Loucy (cell line): ENCODE measurements around the gene MOV10.

Experiments used
- H2AFZ ChIP-seq: fragments of 200-600 bp; sonication (generic); 2 replicates; pipeline ENCODE4 v1.6.0; 2016; ENCODE audit warnings: antibody characterized with exemption, mild to moderate bottlenecking, low read length, moderate library complexity
- H3F3A ChIP-seq: fragments of 200-600 bp; 2 replicates; pipeline ENCODE4 v1.6.0; 2016; ENCODE audit warnings: antibody characterized with exemption, low read depth, mild to moderate bottlenecking
- H3K27me3 ChIP-seq: fragments of 200-600 bp; sonication (generic); 2 replicates; pipeline ENCODE4 v1.6.1; 2014; ENCODE audit warnings: low read length, mild to moderate bottlenecking; ENCODE audit not compliant: insufficient read depth, poor library complexity, severe bottlenecking
- H3K36me3 ChIP-seq: fragments of 200-600 bp; sonication (generic); 2 replicates; pipeline ENCODE4 v1.6.1; 2016; ENCODE audit warnings: low read length; ENCODE audit not compliant: insufficient read depth
- H3K4me1 ChIP-seq: fragments of 200-600 bp; sonication (generic); 2 replicates; pipeline ENCODE4 v1.5.1; 2014; ENCODE audit warnings: low read length, mild to moderate bottlenecking; ENCODE audit not compliant: insufficient read depth, poor library complexity, severe bottlenecking
- H3K4me2 ChIP-seq: fragments of 200-600 bp; sonication (generic); 2 replicates; pipeline ENCODE4 v1.6.0; 2014; ENCODE audit warnings: antibody characterized with exemption, low read length, low read depth, mild to moderate bottlenecking; ENCODE audit not compliant: poor library complexity, severe bottlenecking
- H3K4me3 ChIP-seq: fragments of 200-600 bp; sonication (generic); 2 replicates; pipeline ENCODE4 v1.5.1; 2014; ENCODE audit warnings: low read length, mild to moderate bottlenecking, mixed read lengths; ENCODE audit not compliant: poor library complexity, severe bottlenecking
- H3K79me2 ChIP-seq: fragments of 200-600 bp; sonication (generic); 2 replicates; pipeline ENCODE4 v1.6.1; 2014; ENCODE audit warnings: low read length; ENCODE audit not compliant: insufficient read depth
- H3K9ac ChIP-seq: fragments of 200-600 bp; sonication (generic); 2 replicates; pipeline ENCODE4 v1.6.0; 2014; ENCODE audit warnings: mild to moderate bottlenecking, low read depth, low read length, moderate library complexity; ENCODE audit not compliant: poor library complexity, severe bottlenecking
- H3K9me2 ChIP-seq: fragments of 200-600 bp; sonication (generic); replicated peaks from 2 replicates; pipeline ENCODE4 v1.6.1; 2016; ENCODE audit warnings: low read depth, low read length, mixed read lengths
- H3K9me3 ChIP-seq: fragments of 200-600 bp; sonication (generic); 2 replicates; pipeline ENCODE4 v1.6.1; 2014; ENCODE audit warnings: mild to moderate bottlenecking, antibody characterized with exemption, low read length, low read depth; ENCODE audit not compliant: insufficient read depth
- H4K20me1 ChIP-seq: fragments of 200-600 bp; sonication (generic); 2 replicates; pipeline ENCODE4 v1.6.0; 2014; ENCODE audit warnings: antibody characterized with exemption, low read length, mild to moderate bottlenecking; ENCODE audit not compliant: insufficient read depth, poor library complexity, severe bottlenecking
- EZH2phosphoT487 ChIP-seq: fragments of 200-600 bp; IDR thresholded peaks from 2 replicates; pipeline ENCODE4 v1.6.1; 2018; ENCODE audit warnings: antibody characterized with exemption, mild to moderate bottlenecking, moderate library complexity, borderline replicate concordance
- TF ChIP-seq, protein P1 (sequence below): fragments of 200-600 bp; sonication (generic); conservative IDR thresholded peaks from 2 replicates; pipeline ENCODE4 v1.5.1; 2014; ENCODE audit warnings: mild to moderate bottlenecking, antibody characterized with exemption, low read length

The MOV10 gene

DNA sequence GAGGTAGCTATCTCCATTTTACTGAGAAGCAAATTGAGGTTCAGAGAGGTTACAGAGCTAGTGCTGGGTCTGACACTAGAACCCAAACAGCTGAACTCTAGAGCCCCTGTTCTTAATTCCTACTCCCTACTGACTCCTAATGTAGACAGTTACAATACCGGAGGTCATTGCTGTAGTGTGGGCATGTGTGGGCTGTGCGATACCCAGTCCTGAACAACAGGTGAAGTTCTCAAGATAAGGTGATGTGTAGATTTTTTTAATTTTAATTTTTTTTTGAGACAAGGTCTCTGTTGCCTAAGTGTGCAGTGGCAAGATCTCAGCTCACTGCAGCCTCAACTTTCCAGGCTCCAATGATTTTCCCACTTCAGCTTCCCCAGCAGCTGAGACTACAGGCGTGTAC lies 34.0 kb downstream of the MOV10 start:
- TF ChIP-seq, protein P1, sequence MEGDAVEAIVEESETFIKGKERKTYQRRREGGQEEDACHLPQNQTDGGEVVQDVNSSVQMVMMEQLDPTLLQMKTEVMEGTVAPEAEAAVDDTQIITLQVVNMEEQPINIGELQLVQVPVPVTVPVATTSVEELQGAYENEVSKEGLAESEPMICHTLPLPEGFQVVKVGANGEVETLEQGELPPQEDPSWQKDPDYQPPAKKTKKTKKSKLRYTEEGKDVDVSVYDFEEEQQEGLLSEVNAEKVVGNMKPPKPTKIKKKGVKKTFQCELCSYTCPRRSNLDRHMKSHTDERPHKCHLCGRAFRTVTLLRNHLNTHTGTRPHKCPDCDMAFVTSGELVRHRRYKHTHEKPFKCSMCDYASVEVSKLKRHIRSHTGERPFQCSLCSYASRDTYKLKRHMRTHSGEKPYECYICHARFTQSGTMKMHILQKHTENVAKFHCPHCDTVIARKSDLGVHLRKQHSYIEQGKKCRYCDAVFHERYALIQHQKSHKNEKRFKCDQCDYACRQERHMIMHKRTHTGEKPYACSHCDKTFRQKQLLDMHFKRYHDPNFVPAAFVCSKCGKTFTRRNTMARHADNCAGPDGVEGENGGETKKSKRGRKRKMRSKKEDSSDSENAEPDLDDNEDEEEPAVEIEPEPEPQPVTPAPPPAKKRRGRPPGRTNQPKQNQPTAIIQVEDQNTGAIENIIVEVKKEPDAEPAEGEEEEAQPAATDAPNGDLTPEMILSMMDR, result no peak
- TF ChIP-seq EZH2phosphoT487, result no peak
- Histone ChIP-seq H3K36me3 (no peaks in the 10 kb centered on the region), H3K4me2 (no peak overlapping the region), H2AFZ (no peak overlapping the region), H3K79me2 (peaks cover 34% of the 10 kb centered on the region), H3F3A (no peaks in the 10 kb centered on the region), H3K9me2 (no peaks in the 10 kb centered on the region), H3K4me3 (no peak overlapping the region), H3K9me3 (no peaks in the 10 kb centered on the region), H3K4me1 (peaks cover 24% of the 10 kb centered on the region), H4K20me1 (peaks cover 8% of the 10 kb centered on the region), H3K9ac (no peak overlapping the region), H3K27me3 (no peaks in the 10 kb centered on the region)

DNA sequence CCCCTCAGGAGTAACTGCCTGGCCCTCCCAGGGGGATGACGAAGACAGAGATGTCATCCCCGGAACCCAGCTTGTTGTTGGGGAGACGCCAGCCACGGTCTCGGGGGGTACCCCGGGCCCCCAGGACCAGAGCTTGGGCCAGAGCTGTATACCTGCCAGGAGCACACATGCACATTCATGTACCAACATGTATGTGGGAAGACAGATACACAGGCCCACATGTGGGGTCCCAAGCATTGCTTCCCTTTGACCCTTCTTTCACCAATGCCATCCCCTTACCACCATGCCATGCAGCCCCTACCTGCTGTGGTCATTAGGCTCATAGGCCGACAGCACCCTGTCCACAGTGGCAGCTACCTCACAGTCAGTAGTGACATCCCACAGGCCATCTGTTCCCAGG lies 35.7 kb downstream of the MOV10 start:
- Histone ChIP-seq H3K36me3 (no peaks in the 10 kb centered on the region), H3K9me2 (no peaks in the 10 kb centered on the region), H3F3A (no peaks in the 10 kb centered on the region), H2AFZ (no peak overlapping the region), H3K27me3 (no peaks in the 10 kb centered on the region), H3K9ac (no peak overlapping the region), H4K20me1 (no peaks in the 10 kb centered on the region), H3K4me1 (peaks cover 14% of the 10 kb centered on the region), H3K9me3 (no peaks in the 10 kb centered on the region), H3K4me3 (no peak overlapping the region), H3K4me2 (no peak overlapping the region), H3K79me2 (peaks cover 18% of the 10 kb centered on the region)
- TF ChIP-seq EZH2phosphoT487, result no peak
- TF ChIP-seq, protein P1, result no peak

DNA sequence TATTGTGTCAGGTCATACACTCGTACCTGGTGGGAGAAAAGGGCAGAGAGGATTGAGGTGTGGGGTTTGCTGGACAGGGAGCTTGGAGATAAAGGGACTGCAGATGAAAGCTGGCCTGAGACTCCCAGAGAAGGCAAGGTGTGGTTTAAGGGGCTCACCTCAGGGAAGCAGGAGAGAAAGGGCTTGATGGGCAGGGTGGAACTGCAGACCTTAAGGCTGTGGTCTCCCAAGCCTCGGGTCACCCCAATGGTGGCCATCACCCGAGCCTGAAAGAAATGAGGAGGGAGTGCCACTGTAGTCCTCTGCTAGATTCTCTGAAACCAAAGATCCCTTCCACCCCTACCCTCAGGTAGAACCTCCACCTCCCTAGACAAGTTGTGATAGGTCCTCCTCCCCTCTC lies 36.1 kb downstream of the MOV10 start:
- H3F3A ChIP-seq, result no peaks in the 10 kb centered on the region

More for the DNA sequence above, 36.1 kb downstream of the MOV10 start:
- Histone ChIP-seq H3K4me1 (peaks cover 12% of the 10 kb centered on the region), H3K36me3 (no peaks in the 10 kb centered on the region), H3K79me2 (peaks cover 13% of the 10 kb centered on the region), H3K27me3 (no peaks in the 10 kb centered on the region), H3K9ac (no peak overlapping the region), H4K20me1 (no peaks in the 10 kb centered on the region), H2AFZ (no peak overlapping the region), H3K9me3 (no peaks in the 10 kb centered on the region), H3K9me2 (no peaks in the 10 kb centered on the region), H3K4me2 (no peak overlapping the region), H3K4me3 (no peak overlapping the region)
- TF ChIP-seq EZH2phosphoT487, result no peak
- TF ChIP-seq, protein P1, result no peak
